ENCODE measurements around the gene GLRB. TPM values are rescaled to one million over a fixed set of nuclear protein-coding genes. Genes with fewer than 3 reads are reported as not detected.

Gene GLRB
- total and polyA plus RNA-seq, 10 of the 15 experiments (the other 5 are each of a cell fraction or from before 2014, with no cell fraction given) = 0.04 TPM; not detected in 9

DNA sequence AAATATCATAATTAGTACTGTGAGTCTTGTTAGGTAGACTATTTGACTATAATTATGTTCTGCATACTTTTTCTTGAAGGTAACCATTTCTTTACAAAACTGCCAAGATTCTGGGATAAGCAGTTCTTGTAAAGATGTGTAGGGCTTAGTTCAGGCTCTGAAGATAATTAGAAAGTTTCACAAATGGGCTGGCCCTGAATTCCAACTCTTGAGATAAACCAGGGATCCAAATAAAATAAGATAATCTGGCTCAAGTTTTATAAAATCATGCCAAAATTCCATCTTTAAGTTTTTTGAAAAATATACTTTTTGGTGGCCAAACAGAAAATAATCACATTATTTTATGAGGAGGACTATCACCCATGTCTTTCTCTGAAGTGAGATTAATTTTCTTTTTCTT is 35.5 kb upstream of the GLRB start (continued):
- TF ChIP-seq SPI1 (IDR thresholded peaks at IDR 0.05; ENCODE audit: borderline replicate concordance, insufficient read depth, low read depth, low read length) (no peak), RBBP5 (conservative IDR thresholded peaks at IDR 0.05) (no peak), EZH2 (IDR thresholded peaks at IDR 0.05; ENCODE audit: borderline replicate concordance, control insufficient read depth, low read depth, low read length) (no peak)
- TF ChIP-seq, protein P1, sequence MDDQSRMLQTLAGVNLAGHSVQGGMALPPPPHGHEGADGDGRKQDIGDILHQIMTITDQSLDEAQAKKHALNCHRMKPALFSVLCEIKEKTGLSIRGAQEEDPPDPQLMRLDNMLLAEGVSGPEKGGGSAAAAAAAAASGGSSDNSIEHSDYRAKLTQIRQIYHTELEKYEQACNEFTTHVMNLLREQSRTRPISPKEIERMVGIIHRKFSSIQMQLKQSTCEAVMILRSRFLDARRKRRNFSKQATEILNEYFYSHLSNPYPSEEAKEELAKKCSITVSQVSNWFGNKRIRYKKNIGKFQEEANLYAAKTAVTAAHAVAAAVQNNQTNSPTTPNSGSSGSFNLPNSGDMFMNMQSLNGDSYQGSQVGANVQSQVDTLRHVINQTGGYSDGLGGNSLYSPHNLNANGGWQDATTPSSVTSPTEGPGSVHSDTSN (IDR thresholded peaks at IDR 0.05; ENCODE audit: insufficient replicate concordance, low read depth, low read length) = no peak

DNA sequence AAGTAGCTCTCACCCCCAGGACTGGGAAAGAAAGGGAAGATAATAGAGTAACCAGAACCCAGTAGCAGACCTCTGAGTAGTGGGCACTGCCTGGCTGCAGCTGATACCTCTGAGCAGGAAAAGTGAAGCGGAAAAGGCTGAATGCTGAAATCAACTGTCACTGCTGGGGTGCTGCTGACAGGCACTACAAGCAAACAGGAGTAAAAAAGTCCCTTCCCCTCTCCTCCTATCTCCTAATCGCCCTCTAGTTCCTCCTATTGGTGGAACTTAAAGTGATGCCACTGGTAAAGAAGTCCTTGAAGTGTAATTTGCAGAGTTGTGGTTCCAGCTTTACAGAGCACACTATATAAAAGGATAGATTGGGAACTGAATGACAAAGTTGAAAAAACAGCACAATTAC is 32.8 kb upstream of the GLRB start:
- 0% methylated on average over 2 of the region's 2 CpGs for WGBS (ENCODE audit: insufficient coverage, insufficient replicate concordance, low lambda C conversion rate, missing lambda C conversion rate)
- in situ Hi-C loops (cut with MboI) (no loop called here), intact Hi-C loops (cut with micrococcal nuclease; ENCODE audit: unreplicated experiment) (no loop called here)
- Histone ChIP-seq H3K9me3 (replicated peaks; ENCODE audit: control insufficient read depth, insufficient read depth, low read length) (no peaks in the 10 kb centered on the region), H3K9ac (ENCODE audit: control insufficient read depth, insufficient read depth, low read length) (no peak overlapping the region), H3K27ac (ENCODE audit: control insufficient read depth, insufficient read depth) (no peak overlapping the region), H2AFZ (ENCODE audit: control insufficient read depth, low read depth, low read length) (no peak overlapping the region), H3K4me3 (no peak overlapping the region), H3K4me1 (ENCODE audit: control insufficient read depth, insufficient read depth, low read length) (no peaks in the 10 kb centered on the region), H3K4me2 (ENCODE audit: control insufficient read depth, insufficient read depth) (no peak overlapping the region), H3K79me2 (ENCODE audit: control insufficient read depth, insufficient read depth, low read length) (no peaks in the 10 kb centered on the region), H3K36me3 (ENCODE audit: control insufficient read depth in 2 of 2, insufficient read depth in 2 of 2, low read length in 1 of 2) (no peaks in the 10 kb centered on the region), H3K27me3 (replicated peaks in 1 of 2; ENCODE audit: control insufficient read depth in 2 of 2, insufficient read depth in 2 of 2, low read length in 1 of 2) (no peaks in the 10 kb centered on the region), H4K20me1 (ENCODE audit: control insufficient read depth, insufficient read depth) (no peaks in the 10 kb centered on the region)
- SMC1A ChIA-PET (ENCODE audit: uncharacterized antibody, unreplicated experiment) = interaction anchor here (0.5 kb wide), 1 partner anchor 466 kb away, joined by 3 read pairs; no protein-coding TSS in a partner anchor
- DNase-seq (ENCODE audit: low read depth, low spot score) (no peak), ATAC-seq (no peak), FAIRE-seq (no peak)
- CTCF ChIA-PET = no interaction called here
- no TSS peak for BruUV-seq (replicated peaks)
- POLR2A ChIA-PET = no interaction called here
- RAD21 ChIA-PET (ENCODE audit: unreplicated experiment) = no interaction called here
- TF ChIP-seq, protein P2, sequence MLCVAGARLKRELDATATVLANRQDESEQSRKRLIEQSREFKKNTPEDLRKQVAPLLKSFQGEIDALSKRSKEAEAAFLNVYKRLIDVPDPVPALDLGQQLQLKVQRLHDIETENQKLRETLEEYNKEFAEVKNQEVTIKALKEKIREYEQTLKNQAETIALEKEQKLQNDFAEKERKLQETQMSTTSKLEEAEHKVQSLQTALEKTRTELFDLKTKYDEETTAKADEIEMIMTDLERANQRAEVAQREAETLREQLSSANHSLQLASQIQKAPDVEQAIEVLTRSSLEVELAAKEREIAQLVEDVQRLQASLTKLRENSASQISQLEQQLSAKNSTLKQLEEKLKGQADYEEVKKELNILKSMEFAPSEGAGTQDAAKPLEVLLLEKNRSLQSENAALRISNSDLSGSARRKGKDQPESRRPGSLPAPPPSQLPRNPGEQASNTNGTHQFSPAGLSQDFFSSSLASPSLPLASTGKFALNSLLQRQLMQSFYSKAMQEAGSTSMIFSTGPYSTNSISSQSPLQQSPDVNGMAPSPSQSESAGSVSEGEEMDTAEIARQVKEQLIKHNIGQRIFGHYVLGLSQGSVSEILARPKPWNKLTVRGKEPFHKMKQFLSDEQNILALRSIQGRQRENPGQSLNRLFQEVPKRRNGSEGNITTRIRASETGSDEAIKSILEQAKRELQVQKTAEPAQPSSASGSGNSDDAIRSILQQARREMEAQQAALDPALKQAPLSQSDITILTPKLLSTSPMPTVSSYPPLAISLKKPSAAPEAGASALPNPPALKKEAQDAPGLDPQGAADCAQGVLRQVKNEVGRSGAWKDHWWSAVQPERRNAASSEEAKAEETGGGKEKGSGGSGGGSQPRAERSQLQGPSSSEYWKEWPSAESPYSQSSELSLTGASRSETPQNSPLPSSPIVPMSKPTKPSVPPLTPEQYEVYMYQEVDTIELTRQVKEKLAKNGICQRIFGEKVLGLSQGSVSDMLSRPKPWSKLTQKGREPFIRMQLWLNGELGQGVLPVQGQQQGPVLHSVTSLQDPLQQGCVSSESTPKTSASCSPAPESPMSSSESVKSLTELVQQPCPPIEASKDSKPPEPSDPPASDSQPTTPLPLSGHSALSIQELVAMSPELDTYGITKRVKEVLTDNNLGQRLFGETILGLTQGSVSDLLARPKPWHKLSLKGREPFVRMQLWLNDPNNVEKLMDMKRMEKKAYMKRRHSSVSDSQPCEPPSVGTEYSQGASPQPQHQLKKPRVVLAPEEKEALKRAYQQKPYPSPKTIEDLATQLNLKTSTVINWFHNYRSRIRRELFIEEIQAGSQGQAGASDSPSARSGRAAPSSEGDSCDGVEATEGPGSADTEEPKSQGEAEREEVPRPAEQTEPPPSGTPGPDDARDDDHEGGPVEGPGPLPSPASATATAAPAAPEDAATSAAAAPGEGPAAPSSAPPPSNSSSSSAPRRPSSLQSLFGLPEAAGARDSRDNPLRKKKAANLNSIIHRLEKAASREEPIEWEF (IDR thresholded peaks at IDR 0.05; ENCODE audit: insufficient replicate concordance, low read depth, low read length) = no peak
- no peak for TF ChIP-seq POU2F2 (IDR thresholded peaks at IDR 0.05; ENCODE audit: borderline replicate concordance, low read depth, low read length)
- no peak for TF ChIP-seq SUPT20H (IDR thresholded peaks at IDR 0.05; ENCODE audit: borderline replicate concordance, control insufficient read depth, low read depth, low read length)
- no peak for TF ChIP-seq HDAC2 (IDR thresholded peaks at IDR 0.05)
- TF ChIP-seq PAX5 (IDR thresholded peaks at IDR 0.05; ENCODE audit: borderline replicate concordance, low read depth, low read length) = no peak
- TF ChIP-seq, protein P3, sequence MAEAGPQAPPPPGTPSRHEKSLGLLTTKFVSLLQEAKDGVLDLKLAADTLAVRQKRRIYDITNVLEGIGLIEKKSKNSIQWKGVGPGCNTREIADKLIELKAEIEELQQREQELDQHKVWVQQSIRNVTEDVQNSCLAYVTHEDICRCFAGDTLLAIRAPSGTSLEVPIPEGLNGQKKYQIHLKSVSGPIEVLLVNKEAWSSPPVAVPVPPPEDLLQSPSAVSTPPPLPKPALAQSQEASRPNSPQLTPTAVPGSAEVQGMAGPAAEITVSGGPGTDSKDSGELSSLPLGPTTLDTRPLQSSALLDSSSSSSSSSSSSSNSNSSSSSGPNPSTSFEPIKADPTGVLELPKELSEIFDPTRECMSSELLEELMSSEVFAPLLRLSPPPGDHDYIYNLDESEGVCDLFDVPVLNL (IDR thresholded peaks at IDR 0.05; ENCODE audit: low read depth, low read length) = no peak
- TF ChIP-seq RAD51 (IDR thresholded peaks at IDR 0.05) = no peak
- TF ChIP-seq FOXM1 (IDR thresholded peaks at IDR 0.05; ENCODE audit: low read depth, low read length) = no peak
- TF ChIP-seq SP1 (IDR thresholded peaks at IDR 0.05; ENCODE audit: low read depth, low read length) = no peak
- TF ChIP-seq SUZ12 (IDR thresholded peaks at IDR 0.05; ENCODE audit: unreplicated experiment) = no peak
- TF ChIP-seq GABPA (IDR thresholded peaks at IDR 0.05; ENCODE audit: low read depth) = no peak
- TF ChIP-seq YBX1 (IDR thresholded peaks at IDR 0.05) = no peak

All from GM12878 (cell line).